K562 (cell line): ENCODE measurements around the gene CACNA1C. TPM values are rescaled to one million over a fixed set of nuclear protein-coding genes. Genes with fewer than 3 reads are reported as not detected.
A peak's percentile ranks its signal among the peaks of the same experiment; 100 is the strongest.

Experiments
- ATAC-seq: fragments of 200-7000 bp; cut with Tn5 transposase; 3 replicates; pipeline ENCODE4 v1.9.1; 2020; ENCODE audit warnings: moderate library complexity
- BruUV-seq: library from RNA; stranded (reverse); fragments of 400-500 nt; replicated peaks from 2 replicates; lab custom pipeline; 2021; lab: Mats Ljungman, UMichigan
- CTCF ChIA-PET: fragments of 300-600 bp; formaldehyde crosslinking; extraction: SDS; loops from one replicate; lab custom pipeline; 2021; ENCODE audit warnings: low intra/inter-chr PET ratio; lab: Yijun Ruan, JAX
- POLR2A ChIA-PET: fragments of 300-600, 350-650 bp; sonication (Branson Sonifier 250); formaldehyde crosslinking; extraction: SDS; loops from one replicate; lab custom pipeline; 2021; ENCODE audit warnings: antibody characterized with exemption, inconsistent platforms; lab: Yijun Ruan, JAX
- DNase-seq, 4 experiments: peaks; one replicate each; pipeline versions ENCODE4 v3.0.0 to v3.0.0-alpha.2; 2011 to 2018; ENCODE audit warnings: low spot score in 3 of 4, mixed read lengths in 3 of 4; ENCODE audit errors: extremely low read depth in 1 of 4
- FAIRE-seq: peaks from 2 replicates; lab custom pipeline; 2011; peaks lifted over from hg19 to GRCh38; lab: Jason Lieb, UNC
- H2AFZ ChIP-seq: 2 replicates; pipeline ENCODE4 v1.6.0; 2011; ENCODE audit warnings: low read depth, low read length, control low read depth, inconsistent platforms
- H3K27ac ChIP-seq: fragments of 200-600 bp; 3 replicates; pipeline ENCODE4 v1.8.0; 2011; ENCODE audit warnings: low read depth, mild to moderate bottlenecking, control low read depth, inconsistent platforms, low read length, moderate library complexity, mixed read lengths; ENCODE audit errors: extremely low read depth
- H3K27me3 ChIP-seq, 2 experiments: fragments of 300-600 bp in 1 of 2; 2 replicates in 1 of 2; 3 replicates in 1 of 2; pipeline versions ENCODE4 v1.6.0 to v1.8.0; 2011; ENCODE audit warnings: inconsistent platforms in 2 of 2, low read length in 2 of 2, mild to moderate bottlenecking in 1 of 2, mixed read lengths in 1 of 2, moderate library complexity in 1 of 2; ENCODE audit not compliant: control insufficient read depth in 2 of 2, insufficient read depth in 2 of 2
- H3K36me3 ChIP-seq: fragments of 300-600 bp; 3 replicates; pipeline ENCODE4 v1.8.0; 2011; ENCODE audit warnings: mild to moderate bottlenecking, low read length, inconsistent platforms; ENCODE audit not compliant: control insufficient read depth, insufficient read depth
- H3K4me1 ChIP-seq, 2 experiments: fragments of 200-600 bp in 1 of 2; replicated peaks in 1 of 2; 2 replicates in 1 of 2; 3 replicates in 1 of 2; pipeline versions ENCODE4 v1.5.1 to v1.8.0; 2011; ENCODE audit warnings: inconsistent platforms in 2 of 2, low read length in 2 of 2, mild to moderate bottlenecking in 1 of 2, mixed read lengths in 1 of 2, moderate library complexity in 1 of 2; ENCODE audit not compliant: control insufficient read depth in 2 of 2, insufficient read depth in 2 of 2
- H3K4me2 ChIP-seq: 2 replicates; pipeline ENCODE4 v1.6.1; 2011; ENCODE audit warnings: low read length, control low read depth, inconsistent platforms, mixed read lengths; ENCODE audit not compliant: insufficient read depth
- H3K4me3 ChIP-seq: fragments of 200-600 bp; sonication (generic), shearing (Covaris generic); 2 replicates; pipeline ENCODE4 v1.5.1; 2016; ENCODE audit warnings: control low read depth, inconsistent platforms
- H3K79me2 ChIP-seq: fragments of 200-600 bp; 3 replicates; pipeline ENCODE4 v1.8.0; 2011; ENCODE audit warnings: low read length, inconsistent platforms; ENCODE audit not compliant: control insufficient read depth, insufficient read depth
- H3K9ac ChIP-seq, 2 experiments: 2 replicates each; pipeline versions ENCODE4 v1.6.0 to v1.6.1; 2011; ENCODE audit warnings: low read depth in 2 of 2, low read length in 2 of 2, control low read depth in 1 of 2, inconsistent platforms in 1 of 2, mild to moderate bottlenecking in 1 of 2, mixed read lengths in 1 of 2; ENCODE audit not compliant: insufficient read depth in 1 of 2
- H3K9me1 ChIP-seq: one replicate; pipeline ENCODE4 v1.6.0; 2011; ENCODE audit warnings: inconsistent platforms, mild to moderate bottlenecking, low read length, moderate library complexity; ENCODE audit not compliant: control insufficient read depth, insufficient read depth
- H3K9me3 ChIP-seq: replicated peaks from 2 replicates; pipeline ENCODE4 v1.5.1; 2011; ENCODE audit warnings: low read depth, low read length, inconsistent platforms; ENCODE audit not compliant: control insufficient read depth, insufficient read depth
- H4K20me1 ChIP-seq: replicated peaks from 2 replicates; pipeline ENCODE4 v1.6.1; 2011; ENCODE audit warnings: low read length, inconsistent platforms, mixed read lengths; ENCODE audit not compliant: control insufficient read depth, insufficient read depth
- GATA2 ChIP-seq: sonication (generic); formaldehyde crosslinking; IDR thresholded peaks from 2 replicates; pipeline ENCODE4 v1.4.0; 2020; ENCODE audit warnings: mild to moderate bottlenecking, missing genetic modification reagents
- NFIC ChIP-seq: fragments of 450-650 bp; IDR thresholded peaks from 2 replicates; pipeline ENCODE4 v1.6.1; 2017; ENCODE audit warnings: mild to moderate bottlenecking, inconsistent platforms
- RBM14 ChIP-seq: fragments of 200-400 bp; formaldehyde crosslinking; IDR thresholded peaks from 2 replicates; pipeline ENCODE4 v1.6.1; 2018; ENCODE audit warnings: low read depth, mild to moderate bottlenecking, low read length, moderate library complexity, borderline replicate concordance; ENCODE audit not compliant: insufficient read depth
- REST ChIP-seq, 2 experiments: fragments of 450-650 bp; formaldehyde crosslinking in 1 of 2; IDR thresholded peaks; 2 replicates each; pipeline versions ENCODE4 v1.4.0 to v1.6.1; 2014 to 2020; ENCODE audit warnings: mild to moderate bottlenecking in 2 of 2, borderline replicate concordance in 1 of 2, low read depth in 1 of 2
- WGBS: fragments of 100-300 bp; shearing (Covaris generic); methylation state at CpG from one replicate; pipeline ENCODE4 v1.1.6; 2016; ENCODE audit warnings: low coverage, mixed read lengths; ENCODE audit not compliant: insufficient coverage; ENCODE audit errors: missing lambda C conversion rate; 5-methylcytosine and 5-hydroxymethylcytosine counted together
- in situ Hi-C: fragments of 300-500 bp; cut with MboI; formaldehyde crosslinking; loops from 4 replicates; pipeline ENCODE4 v1.15.0; 2018; ENCODE audit warnings: inconsistent platforms, mixed read lengths
- intact Hi-C: fragments of 100-400 bp; cut with micrococcal nuclease; formaldehyde crosslinking; loops from 2 replicates; pipeline ENCODE4 v1.14.2; 2022
- polyA plus RNA-seq, 8 experiments: library from polyadenylated mRNA; depleted of rRNA in 4 of 8; stranded (reverse) in 5 of 8; unstranded in 3 of 8; fragments of >200 nt; fragmentation: Nextera tagmentation in 2 of 8; fragmentation: Illumina TruSeq in 1 of 8; extraction: Ambion mirVana in 2 of 8; extraction: Trizol in 1 of 8; gene quantifications; 2 replicates each; pipeline versions ENCODE4 v1.2.1 to v1.2.3, GENCODE V29; 2011 to 2014; ENCODE audit warnings: inconsistent platforms in 1 of 8, missing spikeins in 1 of 8
- total RNA-seq, 7 experiments: library from RNA; depleted of rRNA in 6 of 7; stranded (reverse); fragments of >200 nt in 6 of 7; fragmentation: Illumina TruSeq in 2 of 7; extraction: Trizol in 2 of 7; gene quantifications; 2 replicates each; pipeline versions ENCODE4 v1.2.1 to v1.2.3, GENCODE V29; 2011 to 2021; ENCODE audit warnings: low replicate concordance in 1 of 7

Gene CACNA1C
- total and polyA plus RNA-seq, 9 of the 15 experiments (the other 6 are each of a cell fraction or from before 2014, with no cell fraction given), result not detected

DNA sequence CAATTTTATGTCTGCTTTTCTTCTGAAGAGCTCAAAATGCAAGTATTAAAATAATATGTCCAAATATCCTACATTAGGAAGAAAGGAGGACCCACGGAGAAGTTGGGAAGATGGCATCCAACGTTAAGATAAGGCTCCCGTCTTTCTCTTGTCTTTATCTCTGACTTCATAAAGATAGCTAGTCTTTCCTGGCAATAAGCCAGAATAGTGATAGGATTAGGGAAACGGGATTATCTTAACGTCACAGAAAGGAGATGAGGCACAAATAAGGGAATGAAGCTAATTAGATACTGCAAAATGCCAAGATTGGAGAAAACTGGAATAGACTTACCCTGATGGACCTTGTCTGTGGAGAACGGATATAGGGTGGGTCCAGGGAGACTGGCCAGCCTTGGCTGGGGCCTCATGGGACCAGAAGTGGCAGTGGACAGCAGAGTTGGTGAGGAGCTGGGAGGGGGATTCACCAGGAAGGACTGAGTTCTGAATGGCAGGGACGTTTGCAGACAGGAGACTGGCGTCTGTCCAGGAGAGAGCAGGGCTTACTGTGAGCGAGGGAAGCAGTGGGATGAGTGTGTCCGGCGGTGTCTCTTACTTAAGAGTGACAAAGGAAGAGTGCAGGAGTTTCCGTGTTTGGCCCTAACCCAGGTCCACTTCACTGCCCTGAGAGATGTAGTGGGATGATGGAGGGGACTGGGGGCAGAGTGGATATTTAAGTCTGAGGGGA lies 119.9 kb downstream of the CACNA1C start:
- Histone ChIP-seq H3K4me2 (no peak overlapping the region), H3K27ac (no peak overlapping the region), H4K20me1 (no peaks in the 10 kb centered on the region), H3K27me3 (peaks cover 0 to 13% of the 10 kb centered on the region in 2 experiments; a peak in 2 of 5 replicates), H3K4me1 (no peaks in the 10 kb centered on the region), H3K9me3 (no peaks in the 10 kb centered on the region), H3K9ac (no peak overlapping the region), H3K36me3 (no peaks in the 10 kb centered on the region), H2AFZ (no peak overlapping the region), H3K9me1 (no peaks in the 10 kb centered on the region), H3K4me3 (no peak overlapping the region), H3K79me2 (no peaks in the 10 kb centered on the region)
- ChIA-PET POLR2A (interaction anchor here (0.6 to 1.1 kb wide), 3 partner anchors 8 to 80 kb away, joined by 3 to 4 read pairs (median 3); no protein-coding TSS in a partner anchor), CTCF (no interaction called here)
- intact Hi-C loops, result no loop called here
- TF ChIP-seq NFIC (peak; percentile 56; the same call in 1 of the 2 replicates), REST (IDR thresholded peaks at IDR 0.05; ENCODE audit: borderline replicate concordance) (no peak), REST (CRISPR knock-in tag; IDR thresholded peaks at IDR 0.05; ENCODE audit: low read depth) (no peak), RBM14 (no peak), GATA2 (CRISPR knock-in tag) (no peak)
- DNase-seq (no peak), FAIRE-seq (no peak), ATAC-seq (no peak)
- WGBS, result 0% methylated on average over 11 of the region's 12 CpGs
- in situ Hi-C loops, result no loop called here
- no TSS peak for BruUV-seq
